ENCODE measurements around the gene CPSF2. TPM values are rescaled to one million over a fixed set of nuclear protein-coding genes. Genes with fewer than 3 reads are reported as not detected.

The CPSF2 gene
- total RNA-seq (2016; rRNA removed; fragmentation: Illumina TruSeq; extraction: Trizol) = 67.9 and 126 TPM in 2 replicates
- 5.2 and 6.2 TPM in 2 replicates for total RNA-seq (2016; cell fraction: cytosol; rRNA removed; fragmentation: Illumina TruSeq; extraction: Trizol; ENCODE audit: low read depth)
- 71.1 and 122 TPM in 2 replicates for total RNA-seq (2016; cell fraction: insoluble cytoplasmic fraction; rRNA removed; fragmentation: Illumina TruSeq; extraction: Trizol)
- 23.7 and 26.0 TPM in 2 replicates for total RNA-seq (2016; cell fraction: membrane; rRNA removed; fragmentation: Illumina TruSeq; extraction: Trizol)
- total RNA-seq (2016; cell fraction: nucleus; rRNA removed; fragmentation: Illumina TruSeq; extraction: Trizol) = 34.9 and 39.9 TPM in 2 replicates
- polyA plus RNA-seq (2011; rRNA removed) = 10.7 and 14.3 TPM in 2 replicates
- polyA plus RNA-seq (2011; cell fraction: cytosol; rRNA removed) = 4.9 and 7.7 TPM in 2 replicates
- polyA plus RNA-seq (2011; cell fraction: nucleus; rRNA removed) = 5.0 and 6.4 TPM in 2 replicates
- polyA plus RNA-seq (2012) = 27.2 and 30.2 TPM in 2 replicates
- 1.8 and 2.2 TPM in 2 replicates for polyA plus RNA-seq (2016; cell fraction: cytosol; fragmentation: Illumina TruSeq; extraction: Trizol; ENCODE audit: low read depth)
- polyA plus RNA-seq (2016; cell fraction: insoluble cytoplasmic fraction; fragmentation: Illumina TruSeq; extraction: Trizol; ENCODE audit: low read depth) = 70.0 and 76.2 TPM in 2 replicates
- 7.1 and 7.7 TPM in 2 replicates for polyA plus RNA-seq (2016; cell fraction: membrane; fragmentation: Illumina TruSeq; extraction: Trizol; ENCODE audit: low read depth)
- 28.6 and 32.2 TPM in 2 replicates for polyA plus RNA-seq (2016; cell fraction: nucleus; fragmentation: Illumina TruSeq; extraction: Trizol; ENCODE audit: insufficient read depth, low read depth)
- polyA minus RNA-seq (2011; rRNA and poly(A)+ RNA removed; ENCODE audit: low replicate concordance) = 24.1 and 74.5 TPM in 2 replicates
- 17.9 and 23.4 TPM in 2 replicates for polyA minus RNA-seq (2011; cell fraction: cytosol; rRNA and poly(A)+ RNA removed)
- 18.8 and 29.1 TPM in 2 replicates for polyA minus RNA-seq (2011; cell fraction: nucleus; rRNA and poly(A)+ RNA removed)
- percentile 77 among the genes with signal in this experiment for Bru-seq, nascent RNA
- BruChase-seq, experiment 1, labeled RNA remaining after a 6-hour chase = percentile 84 among the genes with signal in this experiment
- percentile 79 among the genes with signal in this experiment for BruChase-seq, experiment 2, labeled RNA remaining after a 2-hour chase
- long read RNA-seq, experiment 1, full-length matches to known transcripts = 4 of 19 reads
- long read RNA-seq, experiment 1, partial matches to known transcripts = 12 of 19 reads
- long read RNA-seq, experiment 1, other reads (novel, unspliced or antisense) = 3 of 19 reads
- long read RNA-seq, experiment 2, partial matches to known transcripts = 10 of 67 reads
- long read RNA-seq, experiment 2, other reads (novel, unspliced or antisense) = 57 of 67 reads

GRCh38 chr14:92121670-92122350 lies at the start of gene CPSF2, which contains the start of gene NDUFB1:
CPSF2 (plus strand) TSS chr14:92121969; CDS start chr14:92130985, 9,016 bp downstream.
NDUFB1 (minus strand) TSS chr14:92121706; CDS start chr14:92117637, 4,069 bp downstream.
- Histone ChIP-seq H3K4me1 (ENCODE audit: insufficient read depth, low read length) (peaks cover 37% of the 10 kb centered on the region), H3K9ac (ENCODE audit: insufficient read depth, low read depth, low read length) (peak within 1 kb of the TSS; percentile 100), H3K79me2 (ENCODE audit: insufficient read depth, low read length) (peaks cover 24% of the 10 kb centered on the region), H3K4me2 (ENCODE audit: low read depth, low read length) (peak within 1 kb of the TSS; percentile 88), H4K20me1 (ENCODE audit: insufficient read depth, low read length) (no peaks in the 10 kb centered on the region), H3K9me3 (ENCODE audit: low read length) (no peaks in the 10 kb centered on the region), H3K27me3 (ENCODE audit: control insufficient read depth in 1 of 2, insufficient read depth in 2 of 2, low read length in 2 of 2) (no peaks in the 10 kb centered on the region; a peak in 1 of 5 replicates), H3K4me3 (replicated peaks in 1 of 3; ENCODE audit: insufficient read depth in 1 of 3, low read depth in 2 of 3, low read length in 3 of 3) (peak within 1 kb of the TSS; percentile 89 to 97 (median 90)), H3K36me3 (replicated peaks in 1 of 2; ENCODE audit: control insufficient read depth in 1 of 2, insufficient read depth in 2 of 2, low read length in 2 of 2) (peaks cover 0 to 1% of the 10 kb centered on the region in 2 experiments; a peak in 3 of 5 replicates), H2AFZ (ENCODE audit: low read length) (peak within 1 kb of the TSS; percentile 0), H3K27ac (ENCODE audit: extremely low read length, insufficient read depth, low read length) (peak within 1 kb of the TSS; percentile 94)
- intact Hi-C loops (cut with micrococcal nuclease; ENCODE audit: unreplicated experiment) = no loop called here
- no TSS peak for BruUV-seq (replicated peaks)
- CTCF ChIA-PET (ENCODE audit: low intra/inter-chr PET ratio, low total read pairs) = no interaction called here
- FAIRE-seq (no peak), DNase-seq (ENCODE audit: low spot score) (peak; percentile 63), ATAC-seq (peak; percentile 95)
- in situ Hi-C loops (cut with HindIII; ENCODE audit: extremely low pct_ligation_motif_present, low pct_unique_long_range_greater_than_20kb) = no loop called here
- POLR2A ChIA-PET = interaction anchor here (0.9 to 3.9 kb wide), 8 partner anchors 9 to 82 kb away, joined by 3 to 93 read pairs (median 6); partner anchors contain the start of genes ATXN3 and TRIP11
- under 1% methylated on average over 30 of the region's 55 CpGs for WGBS (ENCODE audit: low lambda C conversion rate)
- TF ChIP-seq THYN1 (CRISPR knock-in tag; IDR thresholded peaks at IDR 0.05; ENCODE audit: borderline replicate concordance, low read depth) (no peak), PAXIP1 (CRISPR knock-in tag; conservative IDR thresholded peaks at IDR 0.05) (peak; percentile 29; the same call in 1 of the 2 replicates), ZSCAN21 (CRISPR knock-in tag; IDR thresholded peaks at IDR 0.05; ENCODE audit: borderline replicate concordance) (peak; percentile 48; the same call in 1 of the 2 replicates), ZFP37 (CRISPR knock-in tag; IDR thresholded peaks at IDR 0.05; ENCODE audit: borderline replicate concordance) (no peak; the same call in 1 of the 2 replicates), YEATS2 (CRISPR knock-in tag; IDR thresholded peaks at IDR 0.05; ENCODE audit: borderline replicate concordance) (no peak), SP140L (CRISPR knock-in tag; IDR thresholded peaks at IDR 0.05; ENCODE audit: borderline replicate concordance) (no peak), NFKB2 (CRISPR knock-in tag; IDR thresholded peaks at IDR 0.05; ENCODE audit: borderline replicate concordance) (peak; percentile 44; the same call in 1 of the 2 replicates), HOXA5 (CRISPR knock-in tag; IDR thresholded peaks at IDR 0.05) (no peak), NFRKB (IDR thresholded peaks at IDR 0.05) (peak; percentile 91), NFYB (CRISPR knock-in tag; IDR thresholded peaks at IDR 0.05) (no peak), HHEX (CRISPR knock-in tag; IDR thresholded peaks at IDR 0.05) (no peak), GTF3A (CRISPR knock-in tag; conservative IDR thresholded peaks at IDR 0.05) (no peak), EZH2 (conservative IDR thresholded peaks at IDR 0.05; ENCODE audit: low read depth, low read length) (no peak), E2F5 (CRISPR knock-in tag; conservative IDR thresholded peaks at IDR 0.05) (no peak), KLF11 (CRISPR knock-in tag; IDR thresholded peaks at IDR 0.05) (no peak)
